Ectodermal cell (in vitro differentiated cells): ENCODE data around the gene OR56A5. TPM values are rescaled to one million over a fixed set of nuclear protein-coding genes. Genes with fewer than 3 reads are reported as not detected.

Experiments
- H3K27ac ChIP-seq: 2 replicates; pipeline ENCODE4 v1.7.0; 2013; ENCODE audit warnings: mild to moderate bottlenecking, low read depth, low read length; ENCODE audit not compliant: insufficient read depth, poor library complexity, severe bottlenecking
- H3K27me3 ChIP-seq: 2 replicates; pipeline ENCODE4 v1.7.0; 2013; ENCODE audit warnings: mild to moderate bottlenecking, low read length; ENCODE audit not compliant: insufficient read depth, control insufficient read depth, poor library complexity, severe bottlenecking
- H3K36me3 ChIP-seq: one replicate; pipeline ENCODE4 v1.7.0; 2013; ENCODE audit warnings: low read length; ENCODE audit not compliant: control insufficient read depth, insufficient read depth
- H3K4me1 ChIP-seq: one replicate; pipeline ENCODE4 v1.7.0; 2013; ENCODE audit warnings: low read length; ENCODE audit not compliant: control insufficient read depth, insufficient read depth
- H3K4me3 ChIP-seq: 2 replicates; pipeline ENCODE4 v1.7.0; 2013; ENCODE audit warnings: low read depth, low read length, control low read depth; ENCODE audit not compliant: insufficient read depth
- H3K9me3 ChIP-seq: 2 replicates; pipeline ENCODE4 v1.7.0; 2013; ENCODE audit warnings: mild to moderate bottlenecking, low read length, moderate library complexity; ENCODE audit not compliant: control insufficient read depth
- WGBS, 2 experiments: methylation state at CpG; one replicate each; pipeline ENCODE4 v1.1.7; 2013; ENCODE audit warnings: missing lambda C conversion rate in 2 of 2; 5-methylcytosine and 5-hydroxymethylcytosine counted together
- polyA plus RNA-seq, 4 experiments: library from polyadenylated mRNA; stranded (reverse); fragments of 50-300 nt; gene quantifications; one replicate each; pipeline ENCODE4 v1.2.3, GENCODE V29; 2013

OR56A5 gene
- not detected for polyA plus RNA-seq (2013, experiment 1 of 4)
- polyA plus RNA-seq (2013, experiment 2 of 4) = not detected
- polyA plus RNA-seq (2013, experiment 3 of 4) = not detected
- not detected for polyA plus RNA-seq (2013, experiment 4 of 4)

- Histone ChIP-seq H3K9me3 (no peaks in the 10 kb centered on the region), H3K27ac (no peak within 1 kb of the TSS), H3K4me3 (no peak within 1 kb of the TSS), H3K4me1 (no peaks in the 10 kb centered on the region), H3K36me3 (no peaks in the 10 kb centered on the region), H3K27me3 (no peaks in the 10 kb centered on the region)
Measured at GRCh38 chr11:5968394-5968793, at the start of gene OR56A5. TSS of gene OR56A5 (minus strand) at chr11:5968494. CDS start at chr11:5968494, 0 bp downstream.

- Histone ChIP-seq H3K27ac (no peak overlapping the region), H3K4me1 (no peaks in the 10 kb centered on the region), H3K9me3 (no peaks in the 10 kb centered on the region), H3K4me3 (no peak overlapping the region), H3K27me3 (no peaks in the 10 kb centered on the region), H3K36me3 (no peaks in the 10 kb centered on the region)
- WGBS, 2 experiments = 93 to 96% methylated on average over 3 of the region's 3 CpGs
Measured at GRCh38 chr11:6013042-6013441, 44.7 kb upstream of the OR56A5 start.

GRCh38 chr11:6012035-6012668 is 43.9 kb upstream of the OR56A5 start:
- Histone ChIP-seq H3K36me3 (no peaks in the 10 kb centered on the region), H3K27me3 (no peaks in the 10 kb centered on the region), H3K27ac (no peak overlapping the region), H3K4me1 (no peaks in the 10 kb centered on the region), H3K9me3 (no peaks in the 10 kb centered on the region), H3K4me3 (no peak overlapping the region)
- 94 to 96% methylated on average over 4 of the region's 4 CpGs for WGBS, 2 experiments

DNA sequence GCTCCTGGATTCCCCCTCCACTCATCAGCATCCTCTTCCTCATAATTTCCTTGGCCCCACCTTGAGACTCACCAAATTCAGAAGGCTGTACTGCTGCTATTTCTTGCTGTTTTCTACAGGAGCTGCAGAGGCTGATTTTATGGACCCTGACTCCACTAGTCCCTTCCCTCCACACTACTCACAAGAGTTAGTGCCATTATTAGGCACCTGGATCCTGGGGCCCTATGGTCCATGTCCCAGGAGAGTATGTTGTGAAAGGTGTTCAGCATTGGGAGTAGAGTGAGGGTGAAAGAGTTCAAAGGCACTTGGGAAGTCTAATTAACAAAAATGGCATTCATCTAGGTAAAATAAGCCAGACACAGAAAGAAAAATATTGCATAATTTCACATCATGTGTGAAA is 38.6 kb upstream of the OR56A5 start, which contains the start of gene OR56A4:
TSS of gene OR56A4 (minus strand) at position 101 of the 400 bp plus-strand sequence. CDS start 3,954 bp downstream, outside the sequence.
- no peaks in the 10 kb centered on the region for H3K36me3 ChIP-seq
- H3K27me3 ChIP-seq = no peaks in the 10 kb centered on the region
- no peaks in the 10 kb centered on the region for H3K4me1 ChIP-seq
- no peak within 1 kb of the TSS for H3K4me3 ChIP-seq
- H3K27ac ChIP-seq = no peak within 1 kb of the TSS
- H3K9me3 ChIP-seq = no peaks in the 10 kb centered on the region

- H3K36me3 ChIP-seq = no peaks in the 10 kb centered on the region
- no peaks in the 10 kb centered on the region for H3K27me3 ChIP-seq
- no peak overlapping the region for H3K27ac ChIP-seq
- no peaks in the 10 kb centered on the region for H3K4me1 ChIP-seq
- H3K4me3 ChIP-seq = no peak overlapping the region
- no peaks in the 10 kb centered on the region for H3K9me3 ChIP-seq
Measured at GRCh38 chr11:6006395-6006794, 38.1 kb upstream of the OR56A5 start.

DNA sequence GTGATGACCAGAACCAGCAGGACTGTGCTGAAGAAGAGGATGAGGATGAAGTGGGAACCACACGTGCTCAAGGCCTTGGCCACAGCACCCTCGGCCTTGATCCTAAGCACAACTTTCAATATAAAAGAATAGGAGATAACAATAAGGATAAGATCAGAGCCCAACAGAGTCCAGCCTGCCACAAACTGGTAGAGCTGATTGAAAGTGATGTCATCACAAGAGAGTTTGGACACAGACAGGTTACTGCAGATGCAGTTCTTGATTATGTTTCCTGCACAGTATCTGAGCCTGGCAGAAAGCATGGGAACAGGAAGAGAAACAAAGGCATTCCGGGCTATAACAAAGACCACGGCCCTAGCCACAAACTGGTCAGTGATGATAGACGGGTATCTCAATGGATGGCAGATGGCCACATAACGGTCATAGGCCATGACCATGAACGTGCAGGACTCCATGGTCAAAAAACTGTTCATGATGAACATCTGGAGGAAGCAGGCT is 34.0 kb upstream of the OR56A5 start:
- no peaks in the 10 kb centered on the region for H3K9me3 ChIP-seq
- 87 to 93% methylated on average over 5 to 7 of the region's 7 CpGs for WGBS, 2 experiments
- H3K4me3 ChIP-seq = no peak overlapping the region
- H3K27me3 ChIP-seq = no peaks in the 10 kb centered on the region
- no peak overlapping the region for H3K27ac ChIP-seq
- no peaks in the 10 kb centered on the region for H3K36me3 ChIP-seq
- H3K4me1 ChIP-seq = no peaks in the 10 kb centered on the region

- Histone ChIP-seq H3K9me3 (no peaks in the 10 kb centered on the region), H3K36me3 (no peaks in the 10 kb centered on the region), H3K27me3 (no peaks in the 10 kb centered on the region), H3K27ac (no peak overlapping the region), H3K4me1 (no peaks in the 10 kb centered on the region), H3K4me3 (no peak overlapping the region)
- WGBS, 2 experiments = 91 to 94% methylated on average over 14 of the region's 14 CpGs
Measured at GRCh38 chr11:5994791-5995190, 26.5 kb upstream of the OR56A5 start.

DNA sequence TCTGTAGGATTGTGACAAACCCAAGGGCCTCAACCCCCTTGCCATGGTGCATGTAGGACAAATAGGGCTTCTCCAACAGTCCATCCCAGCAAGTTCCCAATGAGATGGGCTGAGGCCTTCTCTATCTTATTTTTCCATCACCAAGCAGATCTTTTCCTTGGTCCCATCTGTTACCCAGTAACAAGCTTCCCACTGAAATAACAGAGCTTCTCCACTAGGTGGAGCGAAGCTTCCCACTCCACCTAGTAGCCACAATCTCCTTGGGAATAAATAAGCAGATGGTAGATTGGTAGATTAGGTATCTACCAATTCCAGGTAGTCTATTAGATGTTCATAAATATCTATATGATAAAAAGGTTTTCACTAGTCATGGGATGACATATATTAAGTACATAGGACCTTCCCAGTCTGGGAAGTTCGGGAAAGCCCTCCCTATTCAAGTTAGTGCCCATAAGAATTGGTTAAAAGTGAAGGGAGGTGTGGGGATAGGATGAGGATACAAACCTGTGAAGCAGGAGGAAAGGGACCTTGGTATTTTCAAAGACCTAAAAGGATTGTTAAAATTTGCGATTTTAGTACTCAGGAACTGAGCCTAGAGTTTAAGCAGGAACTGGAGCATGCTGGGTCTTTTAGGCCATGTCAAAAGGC is 24.4 kb upstream of the OR56A5 start:
- Histone ChIP-seq H3K36me3 (no peaks in the 10 kb centered on the region), H3K4me1 (no peaks in the 10 kb centered on the region), H3K9me3 (no peaks in the 10 kb centered on the region), H3K27ac (no peak overlapping the region), H3K4me3 (no peak overlapping the region), H3K27me3 (no peaks in the 10 kb centered on the region)
- 72 to 85% methylated on average over 2 of the region's 3 CpGs for WGBS, 2 experiments

- H3K27me3 ChIP-seq = no peaks in the 10 kb centered on the region
- no peaks in the 10 kb centered on the region for H3K36me3 ChIP-seq
- no peaks in the 10 kb centered on the region for H3K9me3 ChIP-seq
- no peak overlapping the region for H3K27ac ChIP-seq
- no peak overlapping the region for H3K4me3 ChIP-seq
- H3K4me1 ChIP-seq = no peaks in the 10 kb centered on the region
- 91 to 92% methylated on average over 3 of the region's 3 CpGs for WGBS, 2 experiments
Measured at GRCh38 chr11:5992150-5992549, 23.9 kb upstream of the OR56A5 start.

DNA sequence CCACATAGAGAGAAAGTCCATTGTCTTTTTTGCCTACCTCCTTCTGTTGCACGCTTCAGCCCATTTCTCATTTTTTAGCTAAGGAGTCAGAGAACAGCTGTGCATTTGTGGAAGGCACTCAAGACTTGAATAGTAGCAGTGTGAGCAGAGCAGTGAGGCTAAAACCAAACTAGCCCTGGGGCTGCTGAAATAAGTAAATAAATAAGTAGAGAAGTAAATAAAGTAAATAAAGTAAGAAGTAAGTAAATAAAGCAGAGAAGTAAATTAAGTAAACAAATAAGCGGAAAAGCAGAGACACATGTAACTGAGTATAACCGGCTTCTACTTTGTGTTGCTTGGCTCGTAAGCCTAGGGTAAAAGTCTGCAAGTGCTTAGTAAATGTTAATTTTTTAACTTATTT is 20.9 kb upstream of the OR56A5 start:
- H3K27me3 ChIP-seq = no peaks in the 10 kb centered on the region
- 94 to 95% methylated on average over 4 of the region's 4 CpGs for WGBS, 2 experiments
- H3K4me1 ChIP-seq = no peaks in the 10 kb centered on the region
- no peak overlapping the region for H3K4me3 ChIP-seq
- no peaks in the 10 kb centered on the region for H3K9me3 ChIP-seq
- no peak overlapping the region for H3K27ac ChIP-seq
- H3K36me3 ChIP-seq = no peaks in the 10 kb centered on the region
